HEK293T (cell line): Measurements from ENCODE around the gene EIF4G3.

ENCODE experiments used
- ARNT ChIP-seq: fragments of 450-650 bp; IDR thresholded peaks from 2 replicates; pipeline ENCODE4 v1.6.1; 2017; ENCODE audit warnings: mild to moderate bottlenecking
- CTBP1 ChIP-seq: fragments of 450-650 bp; IDR thresholded peaks from 2 replicates; pipeline ENCODE4 v1.6.1; 2016; ENCODE audit warnings: borderline replicate concordance
- ELF4 ChIP-seq: fragments of 450-650 bp; IDR thresholded peaks from 2 replicates; pipeline ENCODE4 v1.6.1; 2017; ENCODE audit warnings: antibody characterized with exemption
- FOXK2 ChIP-seq: fragments of 450-650 bp; IDR thresholded peaks from 2 replicates; pipeline ENCODE4 v1.6.1; 2016; ENCODE audit warnings: mild to moderate bottlenecking
- FOXM1 ChIP-seq: fragments of 450-650 bp; IDR thresholded peaks from 2 replicates; pipeline ENCODE4 v1.6.1; 2017; ENCODE audit warnings: mild to moderate bottlenecking, borderline replicate concordance
- HDGF ChIP-seq: fragments of 450-650 bp; IDR thresholded peaks from 2 replicates; pipeline ENCODE4 v1.6.1; 2017; ENCODE audit warnings: antibody characterized with exemption, borderline replicate concordance
- L3MBTL2 ChIP-seq: fragments of 450-650 bp; conservative IDR thresholded peaks from 2 replicates; pipeline ENCODE4 v1.6.1; 2016; ENCODE audit warnings: mild to moderate bottlenecking
- LEF1 ChIP-seq: fragments of 450-650 bp; IDR thresholded peaks from 2 replicates; pipeline ENCODE4 v1.6.1; 2017; ENCODE audit warnings: mild to moderate bottlenecking, borderline replicate concordance
- SUZ12 ChIP-seq: fragments of 450-650 bp; IDR thresholded peaks from 2 replicates; pipeline ENCODE4 v1.6.1; 2016; ENCODE audit warnings: mild to moderate bottlenecking
- TARDBP ChIP-seq: fragments of 450-650 bp; IDR thresholded peaks from 2 replicates; pipeline ENCODE4 v1.6.1; 2016
- TF ChIP-seq, protein P1 (sequence below): fragments of 450-650 bp; IDR thresholded peaks from 2 replicates; pipeline ENCODE4 v1.6.1; 2016

DNA sequence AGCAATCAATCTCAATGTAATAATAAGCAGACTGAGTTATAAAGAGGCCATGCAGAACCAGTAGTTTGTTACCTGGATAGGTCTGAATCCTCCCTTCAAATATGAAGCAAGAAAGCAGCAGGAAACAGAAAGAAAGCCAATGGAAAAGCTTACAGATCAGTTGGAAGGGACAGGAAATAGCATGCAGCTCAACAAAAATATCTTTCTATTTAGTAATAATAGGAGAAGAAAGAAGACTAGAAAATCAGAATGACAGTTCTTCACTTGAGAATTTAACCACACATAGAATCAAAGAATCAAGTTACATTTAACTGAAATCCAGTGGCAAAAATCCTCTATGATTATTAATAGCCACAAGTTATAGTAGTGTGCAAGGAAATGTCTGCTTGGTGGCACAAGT, 194.4 kb downstream of the EIF4G3 start:
- TF ChIP-seq FOXM1, result no peak
- TF ChIP-seq, protein P1, sequence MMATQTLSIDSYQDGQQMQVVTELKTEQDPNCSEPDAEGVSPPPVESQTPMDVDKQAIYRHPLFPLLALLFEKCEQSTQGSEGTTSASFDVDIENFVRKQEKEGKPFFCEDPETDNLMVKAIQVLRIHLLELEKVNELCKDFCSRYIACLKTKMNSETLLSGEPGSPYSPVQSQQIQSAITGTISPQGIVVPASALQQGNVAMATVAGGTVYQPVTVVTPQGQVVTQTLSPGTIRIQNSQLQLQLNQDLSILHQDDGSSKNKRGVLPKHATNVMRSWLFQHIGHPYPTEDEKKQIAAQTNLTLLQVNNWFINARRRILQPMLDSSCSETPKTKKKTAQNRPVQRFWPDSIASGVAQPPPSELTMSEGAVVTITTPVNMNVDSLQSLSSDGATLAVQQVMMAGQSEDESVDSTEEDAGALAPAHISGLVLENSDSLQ, result no peak
- no peak for TF ChIP-seq TARDBP
- no peak for TF ChIP-seq ARNT
- TF ChIP-seq ELF4, result no peak
- TF ChIP-seq CTBP1, result no peak
- no peak for TF ChIP-seq SUZ12
- no peak for TF ChIP-seq LEF1
- no peak for TF ChIP-seq FOXK2
- TF ChIP-seq HDGF, result no peak
- no peak for TF ChIP-seq L3MBTL2
